Measurements from ENCODE around the gene DPCD.

The DPCD gene

GRCh38 chr10:101557541-101557940 lies 30.6 kb upstream of the DPCD start:
- Histone ChIP-seq H3K27ac (no peak overlapping the region), H3K27me3 (replicated peaks) (no peaks in the 10 kb centered on the region), H3K4me3 (ENCODE audit: low read depth, low read length) (no peak overlapping the region), H3K36me3 (replicated peaks) (peaks cover 5% of the 10 kb centered on the region)
- no peak for DNase-seq
- no peak for TF ChIP-seq CTCF (IDR thresholded peaks at IDR 0.05; ENCODE audit: low read depth, low read length, missing control alignments)
- in situ Hi-C loops (cut with HindIII; ENCODE audit: low pct_ligation_motif_present, low sequenced_read_pairs), result no loop called here

DNA sequence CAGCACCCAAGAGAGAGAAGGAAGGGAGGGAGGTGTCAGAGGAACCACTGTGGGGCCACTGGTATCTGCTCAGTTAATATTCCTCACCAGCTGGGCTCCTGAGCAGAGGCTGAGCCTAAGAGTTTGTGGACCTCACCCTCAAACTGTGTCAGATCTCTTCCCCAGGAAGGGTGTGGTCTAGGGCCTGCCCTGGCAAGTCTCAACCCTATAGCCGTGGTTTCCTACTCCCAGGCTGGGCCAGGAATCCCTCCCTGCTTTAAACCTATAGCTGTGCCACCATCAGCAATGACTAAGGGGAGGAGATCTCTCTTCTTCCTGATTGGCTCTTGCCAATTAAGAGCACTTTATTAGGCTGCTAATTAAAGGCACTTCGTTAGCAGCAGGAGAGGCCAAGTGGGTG lies 29.9 kb upstream of the DPCD start:
- no peak for DNase-seq
- in situ Hi-C loops (cut with HindIII; ENCODE audit: low pct_ligation_motif_present, low sequenced_read_pairs), result no loop called here
- H3K36me3 ChIP-seq (replicated peaks), result peaks cover 2% of the 10 kb centered on the region
- TF ChIP-seq CTCF (IDR thresholded peaks at IDR 0.05; ENCODE audit: low read depth, low read length, missing control alignments), result no peak
- no peak overlapping the region for H3K4me3 ChIP-seq (ENCODE audit: low read depth, low read length)
- H3K27ac ChIP-seq, result no peak overlapping the region
- no peaks in the 10 kb centered on the region for H3K27me3 ChIP-seq (replicated peaks)

GRCh38 chr10:101558671-101559595 lies 29.2 kb upstream of the DPCD start:
- H3K27me3 ChIP-seq (replicated peaks), result no peaks in the 10 kb centered on the region
- no peak overlapping the region for H3K4me3 ChIP-seq (ENCODE audit: low read depth, low read length)
- no peak for DNase-seq
- no peak for TF ChIP-seq CTCF (IDR thresholded peaks at IDR 0.05; ENCODE audit: low read depth, low read length, missing control alignments)
- H3K36me3 ChIP-seq (replicated peaks), result no peaks in the 10 kb centered on the region
- in situ Hi-C loops (cut with HindIII; ENCODE audit: low pct_ligation_motif_present, low sequenced_read_pairs), result no loop called here
- no peak overlapping the region for H3K27ac ChIP-seq

DNA sequence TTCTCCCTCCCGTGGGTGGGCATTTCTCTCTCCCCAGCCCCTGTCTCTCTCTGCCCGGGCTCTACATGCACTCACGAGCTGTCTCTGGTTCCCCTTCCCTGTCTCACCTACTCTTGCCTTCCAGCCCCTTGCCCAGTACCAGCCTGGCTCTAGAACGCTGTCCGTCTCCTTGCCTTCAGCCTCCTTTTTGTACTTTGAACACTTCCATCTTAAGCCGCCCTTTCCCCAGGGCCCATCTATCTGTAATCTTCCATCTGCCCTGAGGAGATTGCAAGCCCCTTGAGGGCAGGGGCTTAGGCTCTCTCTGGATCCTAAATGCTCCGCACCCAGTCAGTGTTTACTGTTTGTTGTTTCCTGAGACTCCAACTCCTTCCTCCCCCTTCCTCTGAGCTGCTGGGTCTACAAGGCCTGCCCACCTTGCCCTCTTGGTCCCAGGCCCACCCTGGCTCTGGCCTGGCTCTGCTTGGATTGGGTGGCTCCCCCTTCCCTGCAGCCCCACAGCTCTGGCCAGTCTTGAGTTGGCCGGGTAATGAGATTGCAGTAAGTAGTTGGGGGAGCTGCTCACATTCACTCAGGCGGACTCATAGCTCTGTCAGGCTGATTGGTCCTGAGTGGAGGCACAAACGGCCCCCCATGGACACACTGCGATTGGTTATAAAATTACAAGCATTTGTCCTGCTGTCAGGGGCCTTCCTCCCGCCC lies 28.4 kb upstream of the DPCD start:
- in situ Hi-C loops (cut with HindIII; ENCODE audit: low pct_ligation_motif_present, low sequenced_read_pairs), result no loop called here
- no peak for TF ChIP-seq CTCF (IDR thresholded peaks at IDR 0.05; ENCODE audit: low read depth, low read length, missing control alignments)

GRCh38 chr10:101560298-101561067 lies 27.6 kb upstream of the DPCD start:
- no peaks in the 10 kb centered on the region for H3K27me3 ChIP-seq (replicated peaks)
- no peak for DNase-seq
- no peak for TF ChIP-seq CTCF (IDR thresholded peaks at IDR 0.05; ENCODE audit: low read depth, low read length, missing control alignments)
- H3K27ac ChIP-seq, result no peak overlapping the region
- H3K36me3 ChIP-seq (replicated peaks), result no peaks in the 10 kb centered on the region
- in situ Hi-C loops (cut with HindIII; ENCODE audit: low pct_ligation_motif_present, low sequenced_read_pairs), result no loop called here
- H3K4me3 ChIP-seq (ENCODE audit: low read depth, low read length), result no peak overlapping the region

More for the DNA sequence above, 28.4 kb upstream of the DPCD start:
- Histone ChIP-seq H3K4me3 (ENCODE audit: low read depth, low read length) (no peak overlapping the region), H3K36me3 (replicated peaks) (no peaks in the 10 kb centered on the region), H3K27me3 (replicated peaks) (no peaks in the 10 kb centered on the region), H3K27ac (no peak overlapping the region)
- DNase-seq, result no peak
